ENCODE data around the gene CLEC20A.

- TF ChIP-seq CTCF (IDR thresholded peaks at IDR 0.05) (no peak), POLR2AphosphoS5 (IDR thresholded peaks at IDR 0.05) (no peak)
Observed at GRCh38 chr1:178457651-178458050, 39.1 kb downstream of the CLEC20A start.

Data from suprapubic skin (tissue), 3 donors.